IMR-90 (cell line): Measurements from ENCODE around the gene KLC3. TPM values are rescaled to one million over a fixed set of nuclear protein-coding genes. Genes with fewer than 3 reads are reported as not detected.

Source experiments
- ATAC-seq: fragments of 200-7000 bp; cut with Tn5 transposase; 2 replicates; pipeline ENCODE4 v1.9.1; 2020; ENCODE audit warnings: low read depth, mild to moderate bottlenecking, moderate library complexity
- BruUV-seq: library from RNA; stranded (reverse); fragments of 400-500 nt; replicated peaks from 2 replicates; lab custom pipeline; 2021; lab: Mats Ljungman, UMichigan
- CTCF ChIA-PET: fragments of 300-600 bp; formaldehyde crosslinking; extraction: SDS; loops from one replicate; lab custom pipeline; 2021; ENCODE audit warnings: antibody characterized with exemption; lab: Yijun Ruan, JAX
- POLR2A ChIA-PET: fragments of 300-600 bp; sonication (Branson Sonifier 250); formaldehyde crosslinking; loops from one replicate; lab custom pipeline; 2022; ENCODE audit warnings: antibody characterized with exemption; ENCODE audit not compliant: unreplicated experiment; lab: Charles Lee
- DNase-seq: peaks from one replicate; pipeline ENCODE4 v3.0.0; 2013
- H2AFZ ChIP-seq: replicated peaks from 2 replicates; pipeline ENCODE3; 2013; ENCODE audit warnings: low read length, mild to moderate bottlenecking; ENCODE audit not compliant: poor library complexity
- H2AK5ac ChIP-seq: 2 replicates; pipeline ENCODE4 v1.6.1; 2013; ENCODE audit warnings: low read depth, low read length, inconsistent platforms
- H2AK9ac ChIP-seq: replicated peaks from 2 replicates; pipeline ENCODE3; 2013; ENCODE audit warnings: mild to moderate bottlenecking, low read depth, low read length, moderate library complexity; ENCODE audit not compliant: poor library complexity
- H2BK120ac ChIP-seq: 2 replicates; pipeline ENCODE4 v1.6.1; 2013; ENCODE audit warnings: low read depth, low read length, inconsistent platforms
- H2BK15ac ChIP-seq: 3 replicates; pipeline ENCODE4 v1.6.1; 2013; ENCODE audit warnings: low read depth, low read length, inconsistent platforms
- H2BK20ac ChIP-seq: 2 replicates; pipeline ENCODE4 v1.6.1; 2013; ENCODE audit warnings: low read depth, mild to moderate bottlenecking, inconsistent platforms, low read length, moderate library complexity
- H2BK5ac ChIP-seq: 2 replicates; pipeline ENCODE4 v1.6.1; 2013; ENCODE audit warnings: mild to moderate bottlenecking, low read depth, low read length, inconsistent platforms; ENCODE audit not compliant: poor library complexity, severe bottlenecking
- H3K14ac ChIP-seq: replicated peaks from 2 replicates; pipeline ENCODE4 v1.6.1; 2013; ENCODE audit warnings: low read depth, low read length, inconsistent platforms
- H3K18ac ChIP-seq: 2 replicates; pipeline ENCODE4 v1.6.1; 2013; ENCODE audit warnings: low read depth, low read length, control low read depth
- H3K23ac ChIP-seq: 2 replicates; pipeline ENCODE4 v1.6.1; 2013; ENCODE audit warnings: low read depth, low read length, inconsistent platforms
- H3K27ac ChIP-seq: 2 replicates; pipeline ENCODE4 v1.5.1; 2013; ENCODE audit warnings: mild to moderate bottlenecking, control low read depth, low read length; ENCODE audit not compliant: insufficient read depth
- H3K27me3 ChIP-seq: 2 replicates; pipeline ENCODE4 v1.6.1; 2013; ENCODE audit warnings: low read length; ENCODE audit not compliant: control insufficient read depth, insufficient read depth
- H3K36me3 ChIP-seq: 2 replicates; pipeline ENCODE4 v1.6.1; 2013; ENCODE audit warnings: low read length, mixed read lengths; ENCODE audit not compliant: control insufficient read depth, insufficient read depth
- H3K4ac ChIP-seq: 2 replicates; pipeline ENCODE4 v1.6.1; 2013; ENCODE audit warnings: low read depth, low read length, inconsistent platforms
- H3K4me1 ChIP-seq: 2 replicates; pipeline ENCODE4 v1.6.1; 2013; ENCODE audit warnings: low read length, mixed read lengths; ENCODE audit not compliant: control insufficient read depth, insufficient read depth
- H3K4me2 ChIP-seq: 2 replicates; pipeline ENCODE4 v1.6.1; 2013; ENCODE audit warnings: low read depth, mild to moderate bottlenecking, control low read depth, low read length, moderate library complexity
- H3K4me3 ChIP-seq: 2 replicates; pipeline ENCODE4 v1.5.1; 2013; ENCODE audit warnings: low read depth, mild to moderate bottlenecking, control low read depth, low read length, moderate library complexity; ENCODE audit not compliant: insufficient read depth
- H3K56ac ChIP-seq: 2 replicates; pipeline ENCODE4 v1.6.1; 2013; ENCODE audit warnings: low read length, inconsistent platforms; ENCODE audit not compliant: insufficient read depth; ENCODE audit errors: extremely low read depth
- H3K79me1 ChIP-seq, 2 experiments: 2 replicates each; pipeline ENCODE4 v1.6.1; 2013; ENCODE audit warnings: low read length in 2 of 2, inconsistent platforms in 1 of 2, low read depth in 1 of 2
- H3K9ac ChIP-seq: 2 replicates; pipeline ENCODE4 v1.6.1; 2013; ENCODE audit warnings: low read depth, low read length, control low read depth
- H3K9me1 ChIP-seq: 2 replicates; pipeline ENCODE4 v1.6.1; 2013; ENCODE audit warnings: low read length, inconsistent platforms; ENCODE audit not compliant: insufficient read depth
- H3K9me3 ChIP-seq: 2 replicates; pipeline ENCODE4 v1.6.1; 2013; ENCODE audit warnings: low read length; ENCODE audit not compliant: control insufficient read depth, insufficient read depth
- H4K20me1 ChIP-seq: 2 replicates; pipeline ENCODE4 v1.6.1; 2013; ENCODE audit warnings: low read length, inconsistent platforms; ENCODE audit not compliant: insufficient read depth
- H4K5ac ChIP-seq: 2 replicates; pipeline ENCODE4 v1.6.1; 2013; ENCODE audit warnings: mild to moderate bottlenecking, low read depth, low read length, control low read depth
- H4K8ac ChIP-seq, 2 experiments: 2 replicates each; pipeline ENCODE4 v1.6.1; 2013; ENCODE audit warnings: low read depth in 2 of 2, low read length in 2 of 2, control low read depth in 1 of 2, inconsistent platforms in 1 of 2
- H4K91ac ChIP-seq: 2 replicates; pipeline ENCODE4 v1.6.1; 2013; ENCODE audit warnings: low read depth, low read length, inconsistent platforms; ENCODE audit not compliant: insufficient read depth
- BHLHE40 ChIP-seq: fragments of 150-350 bp; IDR thresholded peaks from 2 replicates; pipeline ENCODE4 v1.6.1; 2016; ENCODE audit warnings: mild to moderate bottlenecking, low read depth, low read length
- CEBPB ChIP-seq: IDR thresholded peaks from 2 replicates; pipeline ENCODE4 v1.6.1; 2012; ENCODE audit warnings: low read depth, low read length, improper control_type of control experiment
- CHD1 ChIP-seq: IDR thresholded peaks from 2 replicates; pipeline ENCODE4 v1.6.1; 2012; ENCODE audit warnings: low read depth, low read length, improper control_type of control experiment
- ELK1 ChIP-seq: fragments of 150-350 bp; IDR thresholded peaks from 2 replicates; pipeline ENCODE4 v1.6.1; 2016; ENCODE audit warnings: low read depth, mild to moderate bottlenecking, low read length, moderate library complexity, borderline replicate concordance
- FOS ChIP-seq: fragments of 150-350 bp; IDR thresholded peaks from 2 replicates; pipeline ENCODE4 v1.6.1; 2016; ENCODE audit warnings: low read depth, low read length
- MAFK ChIP-seq: IDR thresholded peaks from 2 replicates; pipeline ENCODE4 v1.6.1; 2012; ENCODE audit warnings: low read depth, low read length, improper control_type of control experiment
- MAZ ChIP-seq: IDR thresholded peaks from 2 replicates; pipeline ENCODE4 v1.6.1; 2012; ENCODE audit warnings: low read depth, mild to moderate bottlenecking, low read length, improper control_type of control experiment, moderate library complexity, borderline replicate concordance
- MXI1 ChIP-seq: IDR thresholded peaks from 2 replicates; pipeline ENCODE4 v1.6.1; 2012; ENCODE audit warnings: low read depth, mild to moderate bottlenecking, low read length, moderate library complexity, borderline replicate concordance
- NFE2L2 ChIP-seq: fragments of 150-350 bp; IDR thresholded peaks from 2 replicates; pipeline ENCODE4 v1.6.1; 2016; ENCODE audit warnings: low read depth, mild to moderate bottlenecking, low read length
- POLR2A ChIP-seq: IDR thresholded peaks from 2 replicates; pipeline ENCODE4 v1.6.1; 2012; ENCODE audit warnings: mild to moderate bottlenecking, low read depth, low read length
- RAD21 ChIP-seq: IDR thresholded peaks from 2 replicates; pipeline ENCODE4 v1.6.1; 2012; ENCODE audit warnings: low read length, improper control_type of control experiment
- RCOR1 ChIP-seq: IDR thresholded peaks from 2 replicates; pipeline ENCODE4 v1.6.1; 2012; ENCODE audit warnings: mild to moderate bottlenecking, low read length, improper control_type of control experiment; ENCODE audit not compliant: insufficient replicate concordance
- RFX5 ChIP-seq: IDR thresholded peaks from 2 replicates; pipeline ENCODE4 v1.8.0; 2012; ENCODE audit warnings: low read depth, mild to moderate bottlenecking, low read length, moderate library complexity
- SMC3 ChIP-seq: fragments of 150-350 bp; IDR thresholded peaks from 2 replicates; pipeline ENCODE4 v1.6.1; 2016; ENCODE audit warnings: low read depth, mild to moderate bottlenecking, antibody characterized with exemption, low read length, moderate library complexity
- USF2 ChIP-seq: fragments of 150-350 bp; IDR thresholded peaks from 2 replicates; pipeline ENCODE4 v1.6.1; 2017; ENCODE audit warnings: mild to moderate bottlenecking, antibody characterized with exemption, low read length, low read depth
- WGBS, 2 experiments: methylation state at CpG; one replicate each; pipeline versions ENCODE4 v1.1.5 to v1.1.7; 2013; ENCODE audit warnings: missing lambda C conversion rate in 2 of 2; ENCODE audit not compliant: insufficient read length in 1 of 2; ENCODE audit errors: extremely low coverage in 2 of 2; 5-methylcytosine and 5-hydroxymethylcytosine counted together
- dilution Hi-C: fragments of 300-500 bp; cut with HindIII; formaldehyde crosslinking; loops from one replicate; pipeline ENCODE4 v1.14.3; 2018; ENCODE audit warnings: low sequenced_read_pairs; ENCODE audit not compliant: unreplicated experiment
- in situ Hi-C: fragments of 300-500 bp; cut with MboI; formaldehyde crosslinking; loops from 3 replicates; pipeline ENCODE4 v1.14.3; 2019; ENCODE audit warnings: low sequenced_read_pairs, inconsistent platforms, mixed read lengths
- intact Hi-C: fragments of 100-400 bp; cut with micrococcal nuclease; formaldehyde crosslinking; loops from 2 replicates; pipeline ENCODE4 v1.10.0; 2022
- polyA plus RNA-seq, 3 experiments: library from polyadenylated mRNA; depleted of rRNA; stranded (reverse); fragments of >200 nt; gene quantifications; 2 replicates each; pipeline ENCODE4 v1.2.3, GENCODE V29; 2012; ENCODE audit warnings: low replicate concordance in 1 of 3
- total RNA-seq: library from RNA; depleted of rRNA; stranded (reverse); fragments of >200 nt; gene quantifications from 2 replicates; pipeline ENCODE4 v1.2.3, GENCODE V29; 2012
- TF ChIP-seq, protein P1 (sequence below): conservative IDR thresholded peaks from 2 replicates; pipeline ENCODE4 v1.5.1; 2012; ENCODE audit warnings: mild to moderate bottlenecking, low read depth, low read length, improper control_type of control experiment

The KLC3 gene
- total and polyA plus RNA-seq, 2 of the 4 experiments (the other 2 are of a cell fraction) = 0.14 to 0.18 TPM

DNA sequence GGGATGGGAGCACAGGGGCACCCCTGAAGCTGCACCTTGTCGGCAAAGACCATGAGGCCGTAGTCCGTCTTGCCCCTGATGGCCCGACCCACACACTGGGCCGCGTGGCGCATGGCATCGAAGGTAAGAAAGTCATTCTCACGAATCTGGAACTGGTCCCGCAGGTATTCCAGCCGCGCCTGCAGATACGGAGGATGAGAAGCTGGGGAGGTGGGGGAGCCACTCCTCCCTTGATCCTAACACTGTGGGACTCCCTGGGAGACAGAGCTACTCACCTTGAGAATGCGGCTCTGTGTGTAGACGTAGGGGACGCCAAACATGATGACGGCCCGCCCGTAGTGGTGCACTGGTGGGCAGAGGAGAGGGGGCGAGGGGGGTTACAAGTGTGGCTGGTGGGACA, 11.9 kb downstream of the KLC3 start:
- no peak overlapping the region for H2BK120ac ChIP-seq
- peaks cover 0 to 10% of the 10 kb centered on the region in 2 experiments; a peak in 2 of 4 replicates for H3K79me1 ChIP-seq
- ChIA-PET POLR2A (no interaction called here), CTCF (no interaction called here)
- H2AK5ac ChIP-seq = no peak overlapping the region
- TF ChIP-seq CHD1 = no peak
- no peak for TF ChIP-seq MAZ
- no peak for TF ChIP-seq NFE2L2
- no peak for TF ChIP-seq SMC3
- no peak for TF ChIP-seq FOS
- TF ChIP-seq BHLHE40 = no peak
- TF ChIP-seq RCOR1 = no peak
- TF ChIP-seq CEBPB = no peak
- TF ChIP-seq MAFK = no peak
- no peak for TF ChIP-seq ELK1
- TF ChIP-seq POLR2A = no peak
- TF ChIP-seq RFX5 = no peak
- TF ChIP-seq MXI1 = no peak
- no peak for TF ChIP-seq USF2
- no peak for TF ChIP-seq RAD21
- TF ChIP-seq, protein P1, sequence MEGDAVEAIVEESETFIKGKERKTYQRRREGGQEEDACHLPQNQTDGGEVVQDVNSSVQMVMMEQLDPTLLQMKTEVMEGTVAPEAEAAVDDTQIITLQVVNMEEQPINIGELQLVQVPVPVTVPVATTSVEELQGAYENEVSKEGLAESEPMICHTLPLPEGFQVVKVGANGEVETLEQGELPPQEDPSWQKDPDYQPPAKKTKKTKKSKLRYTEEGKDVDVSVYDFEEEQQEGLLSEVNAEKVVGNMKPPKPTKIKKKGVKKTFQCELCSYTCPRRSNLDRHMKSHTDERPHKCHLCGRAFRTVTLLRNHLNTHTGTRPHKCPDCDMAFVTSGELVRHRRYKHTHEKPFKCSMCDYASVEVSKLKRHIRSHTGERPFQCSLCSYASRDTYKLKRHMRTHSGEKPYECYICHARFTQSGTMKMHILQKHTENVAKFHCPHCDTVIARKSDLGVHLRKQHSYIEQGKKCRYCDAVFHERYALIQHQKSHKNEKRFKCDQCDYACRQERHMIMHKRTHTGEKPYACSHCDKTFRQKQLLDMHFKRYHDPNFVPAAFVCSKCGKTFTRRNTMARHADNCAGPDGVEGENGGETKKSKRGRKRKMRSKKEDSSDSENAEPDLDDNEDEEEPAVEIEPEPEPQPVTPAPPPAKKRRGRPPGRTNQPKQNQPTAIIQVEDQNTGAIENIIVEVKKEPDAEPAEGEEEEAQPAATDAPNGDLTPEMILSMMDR = no peak
- no peak overlapping the region for H2BK5ac ChIP-seq
- H4K20me1 ChIP-seq = peaks cover 15% of the 10 kb centered on the region
- H4K8ac ChIP-seq = no peak overlapping the region
- H3K23ac ChIP-seq = no peak overlapping the region
- dilution Hi-C loops (no loop called here), intact Hi-C loops (no loop called here), in situ Hi-C loops (no loop called here)
- H3K27ac ChIP-seq = no peak overlapping the region
- H3K9me1 ChIP-seq = peaks cover 2% of the 10 kb centered on the region; the same call in 1 of the 2 replicates
- peaks cover 51% of the 10 kb centered on the region for H3K36me3 ChIP-seq
- BruUV-seq = no TSS peak
- H3K9me3 ChIP-seq = no peaks in the 10 kb centered on the region
- 94% methylated on average over 8 of the region's 20 CpGs; no CpG with 5 or more reads in 1 of the 2 experiments for WGBS, 2 experiments
- H3K9ac ChIP-seq = no peak overlapping the region
- H2AK9ac ChIP-seq = no peak overlapping the region
- no peak for DNase-seq
- H3K56ac ChIP-seq = no peak overlapping the region
- H2BK15ac ChIP-seq = no peak overlapping the region
- H3K4me1 ChIP-seq = no peaks in the 10 kb centered on the region
- H4K91ac ChIP-seq = no peak overlapping the region
- ATAC-seq = no peak
- H3K27me3 ChIP-seq = no peaks in the 10 kb centered on the region; the same call in 1 of the 2 replicates
- no peak overlapping the region for H3K14ac ChIP-seq
- no peak overlapping the region for H3K4ac ChIP-seq
- no peak overlapping the region for H2AFZ ChIP-seq
- H4K5ac ChIP-seq = no peak overlapping the region
- H3K4me3 ChIP-seq = no peak overlapping the region
- H2BK20ac ChIP-seq = no peak overlapping the region
- no peak overlapping the region for H3K4me2 ChIP-seq
- no peak overlapping the region for H3K18ac ChIP-seq
